Measurements from ENCODE around the gene PPP1R9A.

PPP1R9A gene

DNA sequence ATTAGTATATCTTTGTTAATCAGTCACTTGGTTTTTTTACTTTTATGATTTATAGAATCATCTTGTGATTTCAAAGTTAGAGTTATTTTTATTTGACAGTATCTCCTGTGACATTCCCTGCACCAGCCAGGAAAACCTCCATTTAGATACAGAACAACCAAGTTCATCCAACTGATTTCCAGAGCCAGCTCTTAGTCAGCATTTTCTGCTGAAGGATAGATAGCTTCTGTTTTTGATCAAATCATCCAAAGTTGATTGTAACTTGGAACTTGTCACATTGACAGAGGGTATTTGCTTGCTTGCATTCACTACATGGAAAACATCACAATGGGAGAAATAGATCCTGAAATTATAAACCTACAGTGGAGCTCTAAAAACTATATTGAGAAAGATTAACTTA lies 294.3 kb downstream of the PPP1R9A start:
- DNase-seq (ENCODE audit: low read depth, low spot score), result no peak

DNA sequence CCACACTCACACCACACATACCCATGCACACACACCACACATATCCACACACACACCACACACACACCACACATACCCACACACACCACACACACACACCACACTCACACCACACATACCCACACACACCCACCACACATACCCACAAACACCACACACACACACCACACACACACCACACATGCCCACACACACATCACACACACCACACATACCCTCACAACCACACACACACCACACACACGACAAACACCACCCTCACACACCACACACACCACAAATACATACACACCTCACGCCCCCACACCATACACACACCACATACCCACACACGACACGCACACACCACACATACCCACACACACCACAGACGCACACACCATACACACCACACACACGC lies 297.2 kb downstream of the PPP1R9A start:
- DNase-seq (ENCODE audit: low read depth, low spot score), result no peak

DNA sequence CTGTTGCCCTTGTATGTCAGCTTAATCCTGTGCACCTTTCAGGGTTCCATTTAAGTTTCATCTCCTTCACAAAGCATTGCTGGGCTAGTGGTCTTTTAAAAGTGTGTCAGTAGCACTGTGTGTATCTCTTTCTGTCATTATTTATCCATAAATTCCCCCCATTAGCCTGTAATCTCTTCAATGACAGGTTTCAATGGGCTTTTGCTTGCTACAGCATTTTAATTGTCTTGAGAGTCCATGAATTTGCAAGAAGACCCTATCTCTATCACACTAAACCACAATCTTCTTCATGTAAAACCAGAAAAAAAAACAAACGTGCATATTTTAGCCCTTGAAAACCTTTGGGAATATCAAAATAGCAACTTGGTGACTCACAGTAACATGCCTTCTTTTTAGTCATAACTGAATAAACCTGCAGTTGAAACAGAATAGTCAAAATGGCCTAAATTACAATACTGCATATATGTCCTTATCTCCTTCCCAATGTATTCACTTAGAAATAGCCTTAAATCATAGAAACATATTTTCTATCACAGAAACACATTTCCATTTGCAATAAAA lies 298.4 kb downstream of the PPP1R9A start:
- no peak for DNase-seq (ENCODE audit: low read depth, low spot score)

DNA sequence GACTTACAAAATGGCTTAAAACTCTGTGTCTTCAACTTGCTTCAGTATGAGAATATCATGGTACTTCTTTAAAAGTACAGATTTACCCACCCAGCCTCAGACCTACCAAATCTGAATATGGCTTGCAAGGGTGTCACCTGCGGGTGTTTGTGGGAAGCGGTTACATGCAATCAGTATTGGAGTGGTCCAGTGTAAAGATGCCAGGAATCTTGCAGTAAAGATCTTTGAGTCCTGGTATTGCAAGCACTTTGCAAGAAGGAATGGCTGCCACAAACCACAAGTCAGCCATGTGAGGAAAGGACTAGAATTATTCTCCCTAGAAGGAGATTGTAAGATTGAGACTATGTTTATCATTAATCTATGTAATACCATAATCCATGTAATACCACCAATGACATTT lies 301.9 kb downstream of the PPP1R9A start:
- DNase-seq (ENCODE audit: low read depth, low spot score), result no peak

DNA sequence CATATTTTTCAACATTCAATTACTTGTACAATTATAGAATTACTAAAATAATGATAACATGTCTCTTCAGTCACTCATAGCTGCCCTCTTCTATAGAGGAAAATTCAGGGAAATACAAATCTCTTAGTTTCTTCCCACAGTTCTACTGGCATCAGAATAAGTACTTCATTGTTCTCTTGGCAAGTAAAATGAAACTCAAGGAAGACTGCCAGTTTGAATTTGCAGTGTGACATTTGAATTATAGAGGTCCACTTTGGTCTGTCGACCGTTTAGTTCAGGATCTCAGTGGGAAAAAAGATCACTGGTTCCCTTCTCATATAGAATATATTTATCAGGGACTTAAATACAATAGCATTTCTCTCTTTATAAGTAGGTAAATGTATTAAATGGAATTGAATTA lies 302.4 kb downstream of the PPP1R9A start:
- no peak for DNase-seq (ENCODE audit: low read depth, low spot score)

DNA sequence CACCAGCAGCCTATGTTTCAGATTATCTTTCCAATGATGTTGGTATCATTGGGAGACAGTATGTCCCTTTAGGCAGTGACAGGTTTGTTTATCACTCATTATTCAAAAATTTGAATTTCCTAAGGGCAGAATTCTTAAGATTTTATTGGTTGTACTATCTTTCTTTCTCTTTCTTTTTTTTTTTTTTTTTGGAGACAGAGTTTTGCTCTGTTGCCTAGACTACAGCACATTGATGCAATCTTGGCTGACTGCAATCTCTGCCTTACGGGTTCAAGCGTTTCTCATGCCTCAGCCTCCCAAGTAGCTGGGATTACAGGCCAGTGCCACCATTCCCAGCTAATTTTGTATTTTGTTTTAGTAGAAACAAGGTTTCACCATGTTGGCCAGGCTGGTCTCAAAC lies 305.8 kb downstream of the PPP1R9A start:
- no peak for DNase-seq (ENCODE audit: low read depth, low spot score)

DNA sequence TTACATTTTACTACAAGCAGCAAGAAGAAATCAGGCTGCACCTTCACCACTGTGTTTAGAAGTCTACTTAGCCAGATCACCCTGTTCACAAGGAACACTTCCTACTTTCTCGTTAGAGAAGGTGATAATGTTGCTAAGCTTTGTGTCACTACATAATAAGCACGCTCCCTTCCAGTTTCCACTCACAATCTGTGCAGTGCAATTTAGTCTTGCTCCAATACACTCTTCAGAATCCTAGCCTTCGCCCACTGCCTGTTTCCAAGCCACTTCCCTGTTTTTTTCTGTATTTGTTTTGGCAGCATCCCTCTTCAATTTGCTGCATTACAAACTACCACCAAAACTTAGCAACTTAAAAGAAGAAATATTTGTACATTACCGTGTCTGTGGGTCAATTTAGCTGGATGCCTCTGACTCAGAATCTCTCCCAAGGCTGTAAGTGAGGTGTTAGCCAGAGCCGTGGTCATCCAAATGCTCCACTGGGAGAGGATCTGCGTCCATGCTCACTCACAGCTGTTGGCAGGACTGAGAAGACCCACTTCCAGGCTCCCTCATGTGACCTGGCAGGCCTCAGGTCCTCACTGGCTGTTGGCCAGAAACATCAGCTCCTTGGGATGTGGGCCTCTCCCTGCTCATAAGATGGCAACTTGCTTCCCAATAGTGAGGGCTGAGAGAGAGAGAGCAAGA lies 306.6 kb downstream of the PPP1R9A start:
- no peak for DNase-seq (ENCODE audit: low read depth, low spot score)

DNA sequence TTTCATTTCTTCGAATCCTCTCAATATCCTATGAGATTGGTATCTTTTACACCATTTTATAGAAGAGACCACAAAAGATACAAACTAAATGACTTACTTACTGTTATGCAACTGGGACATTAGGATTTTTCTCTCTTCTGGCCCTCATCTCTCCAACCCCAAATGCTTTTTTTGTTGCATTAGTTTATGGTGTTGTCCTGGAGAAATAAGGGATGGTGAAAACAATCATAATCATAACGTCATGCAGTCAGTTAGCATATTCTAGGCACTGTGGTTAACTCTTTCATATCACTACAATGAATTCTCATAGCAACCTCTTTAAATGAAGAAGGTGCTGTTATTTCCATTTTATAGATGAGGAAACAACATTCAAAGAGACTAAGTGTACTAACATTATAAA lies 312.3 kb downstream of the PPP1R9A start:
- DNase-seq (ENCODE audit: low read depth, low spot score), result no peak

DNA sequence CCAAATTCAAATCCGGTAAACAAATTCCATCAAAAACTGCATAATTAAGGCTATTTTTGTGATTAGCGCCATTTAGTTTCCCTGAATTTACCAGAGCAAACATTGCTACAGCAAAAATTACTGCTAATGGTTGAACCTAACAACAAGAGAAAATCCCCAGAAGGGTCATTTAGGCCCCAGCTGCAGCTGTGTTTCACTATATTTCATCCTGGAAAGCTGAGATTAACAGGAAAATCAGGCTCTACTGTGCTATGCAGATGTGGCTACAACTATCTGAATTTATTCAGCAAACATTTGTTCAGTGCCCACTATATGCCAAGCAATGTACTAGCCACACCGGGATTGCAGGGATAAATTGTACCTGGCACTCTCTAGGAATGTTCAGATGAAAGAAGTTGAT lies 312.9 kb downstream of the PPP1R9A start:
- no peak for DNase-seq (ENCODE audit: low read depth, low spot score)

DNA sequence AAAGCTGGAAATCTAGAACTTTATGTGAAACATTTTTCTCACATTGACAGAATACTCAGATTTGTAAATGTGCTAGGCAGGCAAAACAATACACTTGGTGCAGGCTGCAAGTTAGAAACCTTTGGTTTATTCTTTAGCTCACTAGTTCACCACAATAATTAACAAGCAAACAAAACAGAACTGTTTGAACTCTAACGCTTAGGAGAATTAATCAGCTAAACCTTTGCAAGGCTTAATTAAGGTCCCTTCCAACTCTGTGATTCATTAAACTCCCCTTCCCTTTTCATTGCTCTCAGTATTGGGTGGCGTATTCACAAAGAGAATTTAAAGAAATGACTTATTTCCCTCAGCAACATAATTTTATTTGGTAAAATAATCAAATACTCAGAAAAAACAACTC lies 317.9 kb downstream of the PPP1R9A start:
- DNase-seq (ENCODE audit: low read depth, low spot score), result no peak

DNA sequence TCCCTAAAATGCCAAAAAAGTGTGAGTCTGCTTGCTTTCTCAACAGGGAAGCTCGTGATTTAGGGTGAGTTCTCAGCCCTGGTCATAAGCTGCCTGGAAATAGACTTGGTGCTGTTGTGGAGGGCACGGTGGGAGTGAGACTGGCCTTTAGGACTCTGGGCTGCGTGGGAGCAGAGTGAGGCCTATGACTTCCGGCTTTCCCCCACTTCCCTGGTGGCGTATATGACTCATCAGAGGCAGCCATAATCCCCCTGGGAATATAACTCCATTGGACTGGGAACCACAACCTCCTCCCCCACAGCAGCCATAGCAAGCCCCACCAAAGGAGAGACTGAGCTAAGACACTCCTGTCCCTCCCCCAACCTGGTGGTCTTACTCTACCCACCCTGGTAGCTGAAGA lies 321.9 kb downstream of the PPP1R9A start:
- no peak for DNase-seq (ENCODE audit: low read depth, low spot score)

DNA sequence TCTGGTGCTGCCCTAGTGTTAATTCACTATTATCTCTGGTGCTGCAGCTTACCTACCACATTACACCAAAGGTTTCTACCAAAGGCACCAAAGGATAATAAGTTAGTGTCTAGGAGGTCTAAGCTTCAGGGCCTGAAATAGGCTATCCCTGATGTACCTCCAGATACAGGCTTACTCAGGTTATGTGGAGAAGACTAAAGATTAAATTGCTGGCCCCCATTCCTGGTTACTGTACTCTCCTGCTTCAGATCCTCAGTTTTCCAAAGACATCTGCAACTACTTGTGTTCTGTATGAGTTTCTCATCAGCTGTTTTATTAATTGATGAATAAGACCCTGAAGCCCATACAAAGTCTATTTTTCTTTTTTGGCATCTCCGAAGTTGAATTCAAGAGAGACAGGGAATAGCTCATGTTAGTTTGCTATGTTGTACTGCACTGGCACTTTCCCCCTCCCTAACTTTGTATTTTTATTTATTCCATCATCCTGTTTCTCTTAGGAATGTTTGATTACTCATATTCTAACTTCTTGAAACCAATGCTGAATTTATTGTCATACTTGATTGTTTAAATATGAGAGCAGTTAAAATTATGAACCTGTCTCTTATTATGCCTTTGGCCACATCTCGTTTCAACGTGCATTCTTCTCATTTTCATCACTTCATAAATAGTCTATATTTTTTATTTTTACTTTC lies 331.0 kb downstream of the PPP1R9A start:
- DNase-seq (ENCODE audit: low read depth, low spot score), result no peak

DNA sequence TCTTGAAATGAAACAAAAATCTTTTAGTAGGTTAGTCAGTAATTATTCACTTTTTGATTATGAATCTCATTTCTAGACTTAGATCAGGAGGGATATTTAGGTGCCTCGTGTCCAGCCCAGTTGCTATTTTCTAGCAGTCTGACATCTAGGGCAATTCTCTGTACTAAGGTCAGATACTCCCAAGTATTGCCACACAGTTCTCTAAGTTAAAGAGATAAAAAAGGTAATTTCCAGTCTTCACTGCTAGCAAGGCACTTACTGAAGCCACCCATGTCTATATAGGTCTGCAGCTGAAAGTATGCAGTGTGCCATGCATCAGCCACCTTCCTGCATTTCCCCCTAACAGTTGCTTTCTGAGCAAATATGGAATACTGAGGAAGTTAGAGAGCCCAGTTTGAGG lies 333.5 kb downstream of the PPP1R9A start:
- DNase-seq (ENCODE audit: low read depth, low spot score), result no peak

DNA sequence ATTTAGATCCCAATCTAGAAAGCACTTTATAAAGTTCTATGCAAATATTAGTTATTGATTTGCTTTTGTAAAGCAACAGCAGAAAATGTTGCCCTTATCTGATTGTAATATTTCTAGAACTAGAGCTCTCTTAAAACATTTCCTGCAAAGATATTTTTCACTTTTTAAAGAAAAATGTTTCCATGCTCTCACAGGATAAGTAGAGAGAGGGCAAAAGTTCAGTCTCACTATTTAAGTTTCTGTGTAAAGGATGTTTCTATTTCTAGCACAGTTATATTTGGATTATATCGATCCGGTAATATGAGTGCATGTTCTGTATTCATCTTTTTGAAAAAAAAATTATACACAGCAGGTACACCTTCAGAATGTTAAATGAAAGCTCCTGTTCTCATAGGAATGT lies 334.9 kb downstream of the PPP1R9A start:
- no peak for DNase-seq (ENCODE audit: low read depth, low spot score)

DNA sequence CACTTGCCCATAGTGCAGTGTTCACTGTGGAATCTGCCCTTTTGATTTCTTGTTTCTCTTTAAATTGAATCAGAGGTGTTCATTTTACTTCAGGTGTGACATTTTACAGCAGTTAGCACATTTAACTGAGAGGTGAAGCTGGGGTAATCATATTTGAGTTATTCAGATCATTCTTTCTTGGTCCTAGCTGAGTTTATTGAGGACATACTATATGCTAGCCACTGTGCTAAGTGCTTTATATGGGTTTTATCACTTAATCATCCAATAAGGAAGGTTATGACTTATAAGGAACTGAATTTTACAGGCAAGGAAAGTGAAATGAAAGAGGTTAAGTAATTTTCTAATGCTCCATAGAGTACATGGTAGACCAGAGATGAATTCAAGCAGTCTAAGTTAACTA lies 337.2 kb downstream of the PPP1R9A start:
- DNase-seq (ENCODE audit: low read depth, low spot score), result no peak

DNA sequence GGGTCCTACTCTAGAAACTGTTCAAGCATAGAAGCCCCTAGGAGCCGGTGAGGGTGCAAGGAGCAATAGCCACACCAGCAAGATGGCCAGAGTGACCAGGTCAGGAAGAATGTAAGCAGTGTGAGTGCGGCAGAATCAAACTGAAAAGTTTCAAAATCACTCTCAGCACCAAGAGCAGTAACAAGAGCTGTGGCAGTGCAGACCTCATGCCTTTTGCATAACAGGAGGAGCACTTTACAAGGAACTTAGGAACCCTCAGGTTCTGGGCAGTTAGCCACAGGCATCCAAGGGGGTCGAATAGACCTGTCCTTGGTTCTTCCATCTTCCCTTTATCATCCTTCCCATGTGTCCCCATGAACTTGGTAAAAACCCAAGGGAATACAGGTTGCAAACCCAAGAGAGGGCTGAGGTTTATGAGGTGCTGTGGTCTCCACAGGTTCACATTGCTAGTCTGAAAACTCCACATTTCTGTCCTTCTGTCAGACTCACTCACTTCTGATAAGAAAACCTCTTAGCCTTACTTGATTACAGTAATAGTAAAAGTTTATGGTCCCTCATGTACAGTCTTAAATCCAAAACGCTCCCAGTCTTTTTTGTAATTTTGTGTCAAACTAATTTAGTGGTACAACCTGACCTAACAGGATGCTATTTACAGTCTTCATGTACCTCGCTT lies 338.6 kb downstream of the PPP1R9A start:
- DNase-seq (ENCODE audit: low read depth, low spot score), result peak; percentile 41

DNA sequence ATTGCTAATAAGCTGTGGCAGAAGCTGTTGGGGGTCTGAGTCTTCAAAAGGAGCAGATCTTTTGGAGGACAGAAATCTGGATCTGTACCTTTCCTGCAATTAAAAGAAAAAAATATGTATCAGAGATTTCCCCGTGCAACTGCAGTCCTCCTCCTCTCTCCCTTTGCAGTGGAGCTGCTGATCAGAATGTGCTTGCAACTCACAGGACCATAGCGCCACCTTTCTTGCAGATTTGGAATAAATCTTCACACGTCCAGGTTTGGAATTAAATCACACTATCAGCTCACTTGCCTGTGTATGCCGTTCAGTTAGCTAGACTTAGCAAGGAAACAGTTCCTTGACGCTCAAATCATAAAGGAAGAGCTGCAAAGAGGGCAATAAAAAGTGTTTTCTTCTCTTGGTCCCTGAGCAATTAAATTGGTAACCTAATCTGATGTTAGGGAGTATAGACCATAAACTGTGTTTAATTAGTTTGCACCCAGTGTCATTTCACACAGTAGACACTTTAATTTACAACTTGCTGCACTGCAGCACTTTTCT lies 339.5 kb downstream of the PPP1R9A start:
- peak; percentile 64 for DNase-seq (ENCODE audit: low read depth, low spot score)

DNA sequence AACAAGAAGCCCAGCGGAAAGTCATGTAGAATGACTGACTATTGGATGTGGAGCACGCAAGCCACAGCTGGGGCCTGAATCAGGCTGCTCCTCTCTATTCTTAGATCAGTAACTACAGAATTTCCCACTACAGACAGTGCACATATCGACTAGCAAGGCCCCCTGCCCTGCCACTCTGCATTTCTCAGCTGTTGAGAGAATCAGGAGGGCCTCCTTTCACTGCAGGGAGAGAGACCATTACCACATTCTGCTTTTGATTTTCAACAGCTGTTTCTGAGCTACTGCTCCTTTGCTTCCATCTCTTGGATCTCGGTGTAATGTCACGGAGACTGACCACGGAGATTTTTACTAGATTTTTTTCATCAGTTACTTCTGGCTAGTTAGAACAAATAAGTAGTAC lies 343.2 kb downstream of the PPP1R9A start:
- DNase-seq (ENCODE audit: low read depth, low spot score), result no peak

DNA sequence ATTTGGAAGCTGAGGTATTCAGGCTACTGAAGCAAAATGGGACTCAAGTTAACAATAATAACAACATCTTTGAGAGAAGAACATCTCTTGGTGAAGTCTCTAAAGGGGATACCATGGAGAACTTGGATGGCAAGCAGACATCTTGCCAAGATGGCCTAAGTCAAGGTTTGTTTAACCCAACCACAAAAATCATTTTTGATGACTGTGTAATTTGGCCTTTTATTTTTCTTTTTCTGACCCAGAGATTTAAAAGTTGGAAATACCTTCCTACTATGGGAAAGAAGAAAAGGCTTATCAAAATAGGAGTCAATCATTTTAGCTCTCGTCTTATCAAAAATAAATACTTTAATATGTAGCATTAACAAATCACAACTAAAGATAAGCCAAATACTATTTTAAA lies 344.6 kb downstream of the PPP1R9A start:
- DNase-seq (ENCODE audit: low read depth, low spot score), result no peak

DNA sequence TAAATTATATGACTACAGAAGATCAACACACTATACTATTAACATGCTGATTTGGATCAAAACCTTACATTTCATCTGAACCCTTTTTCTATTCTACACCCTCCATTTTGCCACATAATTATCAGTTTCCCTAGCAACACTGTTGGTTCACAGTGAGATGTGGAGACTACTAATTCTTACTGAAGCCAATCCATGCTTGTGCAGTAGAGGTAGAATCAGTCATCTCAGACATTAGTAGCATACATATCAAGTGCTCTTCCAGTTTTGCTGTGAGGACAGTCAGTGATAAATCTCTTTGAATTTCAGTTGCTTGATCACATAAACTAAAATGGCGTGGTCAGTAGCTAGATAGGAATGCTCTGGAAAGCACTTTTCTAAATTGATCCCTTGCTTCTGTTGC lies 346.6 kb downstream of the PPP1R9A start:
- DNase-seq (ENCODE audit: low read depth, low spot score), result no peak

DNA sequence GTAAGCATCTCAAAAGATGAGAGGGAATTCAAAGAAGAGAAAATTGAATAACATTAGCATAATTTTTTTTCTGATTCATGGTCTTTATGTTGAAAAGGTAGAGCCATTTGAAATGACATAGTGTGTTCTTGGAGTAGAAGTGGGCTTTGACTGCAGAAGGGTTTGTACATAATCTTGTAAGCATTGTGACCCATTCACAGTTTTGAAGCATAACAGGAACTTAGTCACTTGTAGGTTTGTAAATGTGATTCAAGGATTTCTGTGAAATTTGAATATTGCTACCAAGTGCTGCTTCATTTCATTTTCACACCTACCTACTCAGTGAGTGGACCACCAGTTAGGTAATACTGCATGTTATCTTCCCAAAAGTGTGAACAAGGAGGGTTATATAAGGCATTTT lies 348.3 kb downstream of the PPP1R9A start:
- DNase-seq (ENCODE audit: low read depth, low spot score), result no peak

DNA sequence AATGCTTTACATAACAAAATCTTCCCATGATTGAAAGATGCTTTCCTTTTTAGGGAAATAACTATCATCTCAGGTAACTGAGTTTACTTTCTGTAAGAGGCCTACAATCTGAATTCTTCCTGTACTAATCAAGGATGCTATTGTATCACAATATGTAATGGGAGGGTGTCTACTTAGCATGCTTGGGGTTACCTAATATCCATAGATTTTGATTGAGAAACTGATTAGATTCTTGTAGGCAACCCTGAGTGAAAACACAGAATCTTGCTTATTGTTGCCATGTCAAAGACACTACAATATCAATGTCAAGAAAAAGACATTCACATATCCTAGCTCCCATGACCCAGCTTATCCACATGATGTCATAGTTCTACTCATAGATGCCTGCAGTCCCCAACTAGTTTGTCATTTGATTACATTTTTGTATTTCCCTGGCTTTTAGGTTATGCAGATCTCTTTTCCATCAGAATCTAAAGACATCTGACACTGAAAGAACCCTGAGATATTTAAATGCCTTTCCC lies 354.6 kb downstream of the PPP1R9A start:
- DNase-seq (ENCODE audit: low read depth, low spot score), result no peak
